Ascending aorta (tissue), 2 donors: Measurements from ENCODE around the gene SLC1A2. TPM values are rescaled to one million over a fixed set of nuclear protein-coding genes. Genes with fewer than 3 reads are reported as not detected.
A peak's percentile ranks its signal among the peaks of the same experiment; 100 is the strongest.

Source experiments
- DNase-seq, 2 donors: peaks; one replicate each; pipeline ENCODE4 v3.0.0-alpha.2; 2019; ENCODE audit warnings: low spot score in 2 of 2
- H3K27ac ChIP-seq, 2 donors: fragments of 200-600 bp; sonication (generic); one replicate each; pipeline ENCODE4 v1.5.1; 2016 to 2017; ENCODE audit warnings: mild to moderate bottlenecking in 1 of 2
- H3K27me3 ChIP-seq: fragments of 200-600 bp; sonication (generic); one replicate; pipeline ENCODE4 v1.5.1; 2017
- H3K36me3 ChIP-seq, 2 donors: fragments of 200-600 bp; sonication (generic); one replicate each; pipeline ENCODE4 v1.5.1; 2016
- H3K4me1 ChIP-seq, 2 donors: fragments of 200-600 bp; sonication (generic); one replicate each; pipeline ENCODE4 v1.5.1; 2016 to 2017; ENCODE audit warnings: mild to moderate bottlenecking in 1 of 2
- H3K4me3 ChIP-seq, 2 donors: fragments of 200-600 bp; sonication (generic); one replicate each; pipeline ENCODE4 v1.5.1; 2016 to 2017; ENCODE audit warnings: mild to moderate bottlenecking in 1 of 2
- H3K9me3 ChIP-seq, 2 donors: fragments of 200-600 bp; sonication (generic); one replicate each; pipeline ENCODE4 v1.5.1; 2016
- intact Hi-C: fragments of 100-400 bp; cut with DNase I; formaldehyde crosslinking; loops from one replicate; pipeline ENCODE4 v1.15.1; 2023
- total RNA-seq: library from RNA; depleted of rRNA; stranded (reverse); fragments of >200 nt; gene quantifications from one replicate; pipeline ENCODE4 v1.1.0, GENCODE V29; 2016
- TF ChIP-seq, protein P1 (sequence below), 3 experiments: fragments of 200-600 bp in 2 of 3; fragments of 450-650 bp in 1 of 3; sonication (generic) in 2 of 3; IDR thresholded peaks; one replicate each; pipeline ENCODE4 v1.5.1; 2016 to 2019; ENCODE audit warnings: antibody characterized with exemption in 3 of 3, mild to moderate bottlenecking in 1 of 3, moderate library complexity in 1 of 3

The SLC1A2 gene
- total RNA-seq, 1 donor from 2014 or later: 0.32 TPM

GRCh38 chr11:35275786-35276170, 143.6 kb downstream of the SLC1A2 start:
- TF ChIP-seq, protein P1, sequence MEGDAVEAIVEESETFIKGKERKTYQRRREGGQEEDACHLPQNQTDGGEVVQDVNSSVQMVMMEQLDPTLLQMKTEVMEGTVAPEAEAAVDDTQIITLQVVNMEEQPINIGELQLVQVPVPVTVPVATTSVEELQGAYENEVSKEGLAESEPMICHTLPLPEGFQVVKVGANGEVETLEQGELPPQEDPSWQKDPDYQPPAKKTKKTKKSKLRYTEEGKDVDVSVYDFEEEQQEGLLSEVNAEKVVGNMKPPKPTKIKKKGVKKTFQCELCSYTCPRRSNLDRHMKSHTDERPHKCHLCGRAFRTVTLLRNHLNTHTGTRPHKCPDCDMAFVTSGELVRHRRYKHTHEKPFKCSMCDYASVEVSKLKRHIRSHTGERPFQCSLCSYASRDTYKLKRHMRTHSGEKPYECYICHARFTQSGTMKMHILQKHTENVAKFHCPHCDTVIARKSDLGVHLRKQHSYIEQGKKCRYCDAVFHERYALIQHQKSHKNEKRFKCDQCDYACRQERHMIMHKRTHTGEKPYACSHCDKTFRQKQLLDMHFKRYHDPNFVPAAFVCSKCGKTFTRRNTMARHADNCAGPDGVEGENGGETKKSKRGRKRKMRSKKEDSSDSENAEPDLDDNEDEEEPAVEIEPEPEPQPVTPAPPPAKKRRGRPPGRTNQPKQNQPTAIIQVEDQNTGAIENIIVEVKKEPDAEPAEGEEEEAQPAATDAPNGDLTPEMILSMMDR (IDR thresholded peaks at IDR 0.05): no peak
- DNase-seq: no peak
- Histone ChIP-seq H3K27me3 (no peaks in the 10 kb centered on the region), H3K4me3 (no peak overlapping the region), H3K36me3 (no peaks in the 10 kb centered on the region), H3K27ac (peak overlapping the region; percentile 72 to 78), H3K9me3 (no peaks in the 10 kb centered on the region), H3K4me1 (peaks cover 6 to 23% of the 10 kb centered on the region in 2 donors)
- intact Hi-C loops: loop anchor here (2.0 kb wide), 1 partner anchor 15 kb away; no protein-coding TSS in a partner anchor

DNA sequence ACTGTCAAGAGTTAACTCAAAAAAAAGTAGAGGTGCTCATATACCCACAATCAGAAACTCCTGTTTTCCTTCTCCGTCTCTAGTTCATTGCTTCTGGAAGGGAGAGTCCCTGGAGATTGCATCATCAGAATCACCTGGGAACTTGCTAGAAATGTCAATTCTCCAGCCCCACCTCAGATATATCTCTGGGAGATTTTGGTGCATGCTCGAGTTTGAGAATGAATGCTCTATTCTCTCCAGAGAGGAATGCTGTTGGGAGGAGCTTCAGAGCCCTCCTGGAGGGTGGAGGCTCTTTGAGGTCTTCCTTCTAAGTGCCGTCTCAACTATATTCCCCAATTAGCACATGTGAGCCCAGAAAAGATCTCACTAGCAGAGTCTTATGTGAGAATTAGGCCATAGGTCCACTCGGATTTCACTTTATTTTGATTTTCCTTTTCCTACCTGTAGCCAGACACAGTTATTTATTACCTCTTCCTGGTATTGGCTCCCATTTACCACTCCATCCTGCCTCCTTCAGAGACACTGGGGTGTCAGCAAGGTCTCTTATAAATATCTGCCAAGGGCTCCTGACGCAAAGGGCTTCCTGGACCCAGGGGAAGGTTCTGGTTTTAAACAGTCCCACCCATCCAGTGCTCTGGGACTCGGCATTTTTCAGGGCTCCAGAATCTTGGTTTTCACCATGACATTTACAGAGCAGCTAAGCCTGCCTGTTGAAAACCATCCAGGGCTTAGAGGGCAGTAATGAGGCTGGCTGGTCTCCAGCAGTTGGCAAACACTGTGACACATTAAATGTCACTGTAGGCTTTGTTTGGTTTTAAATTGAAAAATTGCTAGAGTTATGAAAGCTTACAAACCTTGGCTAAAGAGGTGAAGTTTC, 144.2 kb downstream of the SLC1A2 start:
- Histone ChIP-seq H3K4me3 (no peak overlapping the region), H3K36me3 (no peaks in the 10 kb centered on the region), H3K4me1 (peaks cover 6 to 18% of the 10 kb centered on the region in 2 donors), H3K27me3 (no peaks in the 10 kb centered on the region), H3K27ac (peak overlapping the region; percentile 72 to 78), H3K9me3 (no peaks in the 10 kb centered on the region)
- intact Hi-C loops: loop anchor here (2.0 kb wide), 1 partner anchor 14 kb away; no protein-coding TSS in a partner anchor
- peak; percentile 18 to 87 for DNase-seq
- TF ChIP-seq, protein P1 (IDR thresholded peaks at IDR 0.05): peak in 1 of 3 experiments; percentile 17

DNA sequence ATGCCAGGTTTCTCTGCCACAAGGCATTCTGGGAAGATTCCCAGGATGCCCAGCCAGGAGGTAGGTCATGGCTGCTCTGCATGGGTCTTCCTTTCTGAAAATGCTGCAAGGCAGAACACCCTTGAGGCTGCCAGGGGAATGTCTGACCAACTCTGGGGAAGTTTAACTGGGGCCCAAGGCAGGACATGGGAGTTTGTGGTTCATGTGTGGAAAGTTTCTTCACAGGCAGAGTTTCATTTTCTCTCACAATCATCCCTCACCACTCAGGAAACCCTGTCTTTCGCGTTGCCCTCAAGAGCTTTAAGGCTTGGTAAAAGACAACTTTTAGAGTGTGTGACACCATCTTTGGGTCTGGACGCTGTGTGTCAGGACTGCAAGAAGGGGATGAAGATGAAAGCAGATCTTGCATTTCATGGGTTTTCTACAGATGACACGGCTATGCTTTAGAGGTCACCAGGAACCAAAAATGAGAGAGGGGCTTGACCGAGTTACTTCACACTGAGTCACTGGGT, 146.9 kb downstream of the SLC1A2 start:
- Histone ChIP-seq H3K27me3 (no peaks in the 10 kb centered on the region), H3K36me3 (no peaks in the 10 kb centered on the region), H3K9me3 (no peaks in the 10 kb centered on the region), H3K27ac (no peak overlapping the region), H3K4me3 (no peak overlapping the region), H3K4me1 (peaks cover 6 to 18% of the 10 kb centered on the region in 2 donors)
- intact Hi-C loops: no loop called here
- TF ChIP-seq, protein P1 (IDR thresholded peaks at IDR 0.05): no peak
- DNase-seq: no peak

DNA sequence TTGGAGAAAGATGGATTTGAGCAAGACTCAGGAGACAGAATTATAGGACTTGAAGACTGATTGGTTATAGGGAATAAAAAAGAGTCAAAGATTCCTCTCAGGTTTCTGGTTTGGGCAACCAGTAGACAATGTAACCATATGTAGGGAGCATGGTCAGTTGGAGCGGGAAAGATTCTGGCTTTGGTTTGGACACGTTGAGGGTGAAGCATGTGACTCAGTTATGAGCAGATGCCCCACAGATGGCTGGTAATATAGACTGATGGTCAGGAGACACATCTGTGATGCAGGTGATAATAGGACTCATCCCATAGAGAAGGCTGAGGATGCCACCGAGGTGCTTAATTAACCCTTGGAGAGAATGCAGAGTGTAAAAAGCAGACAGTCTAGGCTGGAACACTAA, 148.3 kb downstream of the SLC1A2 start:
- Histone ChIP-seq H3K36me3 (no peaks in the 10 kb centered on the region), H3K27ac (no peak overlapping the region), H3K9me3 (no peaks in the 10 kb centered on the region), H3K4me1 (peaks cover 5 to 10% of the 10 kb centered on the region in 2 donors), H3K4me3 (no peak overlapping the region), H3K27me3 (no peaks in the 10 kb centered on the region)
- no peak for DNase-seq
- intact Hi-C loops: no loop called here
- TF ChIP-seq, protein P1 (IDR thresholded peaks at IDR 0.05): no peak

DNA sequence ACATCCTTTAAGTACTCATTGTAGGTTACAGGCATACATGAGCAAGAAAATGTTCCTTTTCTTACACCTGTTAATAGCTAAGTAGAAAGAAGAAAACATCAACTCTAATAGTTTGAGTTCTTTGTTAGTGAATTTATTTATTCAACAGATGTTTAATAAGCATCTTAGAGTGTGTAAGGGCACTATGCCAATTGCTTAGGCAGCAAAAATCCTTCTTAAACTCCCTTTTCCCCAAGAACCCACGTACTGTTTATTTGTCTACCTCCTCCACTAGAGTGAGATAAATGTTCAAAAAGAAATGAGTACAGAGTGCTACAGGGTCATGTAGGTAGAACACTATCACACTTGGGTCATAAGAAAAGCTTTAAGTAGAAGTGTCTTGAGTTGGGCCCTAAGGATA, 149.0 kb downstream of the SLC1A2 start:
- DNase-seq: no peak
- Histone ChIP-seq H3K36me3 (no peaks in the 10 kb centered on the region), H3K4me3 (no peak overlapping the region), H3K27ac (no peak overlapping the region), H3K4me1 (peaks cover 0 to 5% of the 10 kb centered on the region in 2 donors), H3K9me3 (no peaks in the 10 kb centered on the region), H3K27me3 (no peaks in the 10 kb centered on the region)
- TF ChIP-seq, protein P1 (IDR thresholded peaks at IDR 0.05): no peak
- intact Hi-C loops: no loop called here
